GM21360 (cell line): ENCODE data around the gene APBB1IP.
"Not testable (repeated sequence)": the region's sequence is repeated elsewhere in the genome, so short reads cannot be mapped to it uniquely, and the experiment has no call there.

Source experiments
- ATAC-seq: cut with Tn5 transposase; IDR thresholded peaks from one replicate; pipeline ENCODE4 v1.9.1; 2021; ENCODE audit warnings: mild to moderate bottlenecking, moderate library complexity; ENCODE audit not compliant: unreplicated experiment

APBB1IP gene

GRCh38 chr10:26437637-26438461 lies at the start of gene APBB1IP:
APBB1IP (plus strand) TSS chr10:26438341; CDS start chr10:26492327, 53,986 bp downstream.
- ATAC-seq: peak; percentile 49

GRCh38 chr10:26389533-26389932 lies 48.6 kb upstream of the APBB1IP start:
- no peak for ATAC-seq

- ATAC-seq: no peak
These were observed 46.1 kb upstream of the APBB1IP start for GRCh38 chr10:26391701-26392695.

GRCh38 chr10:26398353-26398752 lies 39.8 kb upstream of the APBB1IP start:
- ATAC-seq: not testable (repeated sequence)

- ATAC-seq: no peak
These were observed 30.7 kb upstream of the APBB1IP start for GRCh38 chr10:26407406-26407969.

GRCh38 chr10:26408858-26409494 lies 29.2 kb upstream of the APBB1IP start:
- no peak for ATAC-seq

- ATAC-seq: no peak
These were observed 27.8 kb upstream of the APBB1IP start for GRCh38 chr10:26410356-26410755.

GRCh38 chr10:26412932-26413331 lies 25.2 kb upstream of the APBB1IP start:
- no peak for ATAC-seq

- ATAC-seq: no peak
These were observed 24.8 kb upstream of the APBB1IP start for GRCh38 chr10:26413375-26413774.

- no peak for ATAC-seq
These were observed 21.0 kb upstream of the APBB1IP start for GRCh38 chr10:26417136-26417535.

GRCh38 chr10:26422977-26423376 lies 15.2 kb upstream of the APBB1IP start:
- ATAC-seq: no peak

- ATAC-seq: no peak
These were observed 14.4 kb upstream of the APBB1IP start for GRCh38 chr10:26423722-26424121.

- ATAC-seq: peak; percentile 84
These were observed 7.4 kb upstream of the APBB1IP start for GRCh38 chr10:26430641-26431163.

GRCh38 chr10:26432938-26433337 lies 5.2 kb upstream of the APBB1IP start:
- ATAC-seq: no peak

- no peak for ATAC-seq
These were observed 2.3 kb upstream of the APBB1IP start for GRCh38 chr10:26435852-26436251.

GRCh38 chr10:26436848-26437247 lies 1.3 kb upstream of the APBB1IP start:
- no peak for ATAC-seq

GRCh38 chr10:26438534-26439341 lies 597 bp downstream of the APBB1IP start:
- peak; percentile 39 for ATAC-seq

GRCh38 chr10:26439406-26440087 lies 1.4 kb downstream of the APBB1IP start:
- ATAC-seq: no peak

GRCh38 chr10:26440088-26440470 lies 1.9 kb downstream of the APBB1IP start:
- ATAC-seq: no peak
